IPS-18c (cell line): ENCODE measurements around the gene TIGD3.
A peak's percentile ranks its signal among the peaks of the same experiment; 100 is the strongest.
"Not testable (repeated sequence)": the region's sequence is repeated elsewhere in the genome, so short reads cannot be mapped to it uniquely, and the experiment has no call there.

Experiments used
- H3K4me3 ChIP-seq: 2 replicates; pipeline ENCODE4 v1.7.0; 2013; ENCODE audit warnings: low read depth, mild to moderate bottlenecking, low read length, moderate library complexity; ENCODE audit not compliant: insufficient read depth
- H3K9me3 ChIP-seq: one replicate; pipeline ENCODE4 v1.6.1; 2013; ENCODE audit warnings: mild to moderate bottlenecking, low read length, moderate library complexity; ENCODE audit not compliant: control insufficient read depth, insufficient read depth

The TIGD3 gene

GRCh38 chr11:65321076-65321475, 33.5 kb upstream of the TIGD3 start:
- Histone ChIP-seq H3K4me3 (no peak overlapping the region), H3K9me3 (no peaks in the 10 kb centered on the region)

GRCh38 chr11:65321828-65322485, 32.6 kb upstream of the TIGD3 start:
- Histone ChIP-seq H3K9me3 (no peaks in the 10 kb centered on the region), H3K4me3 (no peak overlapping the region)

GRCh38 chr11:65323813-65324212, 30.7 kb upstream of the TIGD3 start:
- Histone ChIP-seq H3K4me3 (no peak overlapping the region), H3K9me3 (no peaks in the 10 kb centered on the region)

GRCh38 chr11:65325435-65325834, 29.1 kb upstream of the TIGD3 start:
- H3K4me3 ChIP-seq: no peak overlapping the region

GRCh38 chr11:65327021-65327420, 27.5 kb upstream of the TIGD3 start:
- Histone ChIP-seq H3K9me3 (no peaks in the 10 kb centered on the region), H3K4me3 (no peak overlapping the region)

More at GRCh38 chr11:65325435-65325834, 29.1 kb upstream of the TIGD3 start:
- no peaks in the 10 kb centered on the region for H3K9me3 ChIP-seq

- H3K9me3 ChIP-seq: peaks cover 2% of the 10 kb centered on the region
- H3K4me3 ChIP-seq: no peak overlapping the region
Observed at GRCh38 chr11:65329478-65329877, 25.1 kb upstream of the TIGD3 start.

- H3K4me3 ChIP-seq: no peak overlapping the region
- H3K9me3 ChIP-seq: peaks cover 2% of the 10 kb centered on the region
Observed at GRCh38 chr11:65329944-65330403, 24.6 kb upstream of the TIGD3 start.

GRCh38 chr11:65330544-65330943, 24.0 kb upstream of the TIGD3 start:
- Histone ChIP-seq H3K9me3 (peaks cover 2% of the 10 kb centered on the region), H3K4me3 (no peak overlapping the region)

GRCh38 chr11:65332591-65332990, 22.0 kb upstream of the TIGD3 start:
- not testable (repeated sequence) for H3K9me3 ChIP-seq, H3K4me3 ChIP-seq

GRCh38 chr11:65334696-65335295, 19.8 kb upstream of the TIGD3 start:
- Histone ChIP-seq H3K9me3 (peaks cover 2% of the 10 kb centered on the region), H3K4me3 (peak overlapping the region; percentile 98)

- Histone ChIP-seq H3K9me3 (no peaks in the 10 kb centered on the region), H3K4me3 (no peak overlapping the region)
Observed at GRCh38 chr11:65338676-65339075, 15.9 kb upstream of the TIGD3 start.

- H3K4me3 ChIP-seq: no peak overlapping the region
- H3K9me3 ChIP-seq: no peaks in the 10 kb centered on the region
Observed at GRCh38 chr11:65340226-65340625, 14.3 kb upstream of the TIGD3 start.

- no peaks in the 10 kb centered on the region for H3K9me3 ChIP-seq
Observed at GRCh38 chr11:65341856-65342255, 12.7 kb upstream of the TIGD3 start.

GRCh38 chr11:65351511-65351910, 3.0 kb upstream of the TIGD3 start:
- H3K9me3 ChIP-seq: no peaks in the 10 kb centered on the region
- H3K4me3 ChIP-seq: no peak overlapping the region

More at GRCh38 chr11:65341856-65342255, 12.7 kb upstream of the TIGD3 start:
- H3K4me3 ChIP-seq: no peak overlapping the region

GRCh38 chr11:65352783-65353182, 1.8 kb upstream of the TIGD3 start:
- Histone ChIP-seq H3K4me3 (no peak overlapping the region), H3K9me3 (no peaks in the 10 kb centered on the region)

- Histone ChIP-seq H3K4me3 (no peak overlapping the region), H3K9me3 (no peaks in the 10 kb centered on the region)
Observed at GRCh38 chr11:65353376-65353775, 1.2 kb upstream of the TIGD3 start.

- Histone ChIP-seq H3K4me3 (peak overlapping the region; percentile 78), H3K9me3 (no peaks in the 10 kb centered on the region)
Observed at GRCh38 chr11:65353900-65354264, 669 bp upstream of the TIGD3 start.

- no peaks in the 10 kb centered on the region for H3K9me3 ChIP-seq
- peak overlapping the region; percentile 74 for H3K4me3 ChIP-seq
Observed at GRCh38 chr11:65355013-65355775, 643 bp downstream of the TIGD3 start.
